ENCODE data around the gene FMNL3.

The FMNL3 gene

GRCh38 chr12:49588721-49589516, 118.3 kb downstream of the FMNL3 start:
- no peak for DNase-seq

DNA sequence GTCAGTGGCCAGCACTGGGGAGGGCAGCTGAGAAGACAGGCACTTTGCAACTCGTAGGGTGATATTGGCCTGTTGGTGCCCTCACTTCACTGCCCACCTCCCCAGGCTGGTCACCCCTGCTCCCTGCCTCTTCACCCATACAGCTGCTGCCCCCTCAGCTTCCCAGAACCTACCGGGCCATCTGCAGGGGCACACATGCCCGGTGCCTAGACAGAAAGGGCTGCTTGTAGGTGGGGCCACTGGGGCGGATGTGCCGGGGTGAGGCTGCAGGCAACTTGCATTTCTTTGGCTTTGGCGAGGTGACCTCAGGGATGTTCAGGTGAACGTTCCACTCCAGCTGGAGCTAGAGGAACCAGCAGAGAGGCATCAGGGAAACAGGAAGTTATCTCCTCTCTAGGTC, 118.9 kb downstream of the FMNL3 start:
- DNase-seq: no peak

GRCh38 chr12:49587174-49587908, 119.9 kb downstream of the FMNL3 start:
- no peak for DNase-seq

Measured in stimulated activated CD4-positive, alpha-beta T cell treated with anti-CD3 and anti-CD28 coated beads, Interleukin-2, amount 100 ng/mL, for 48 hours (primary cell).